Trophoblast cell (in vitro differentiated cells and primary cell): ENCODE measurements around the gene EPB41L4A.
A peak's percentile ranks its signal among the peaks of the same experiment; 100 is the strongest.

Experiments
- DNase-seq, 2 donors: peaks; one replicate each; pipeline ENCODE4 v3.0.0-alpha.2; 2016
- H2AFZ ChIP-seq: 2 replicates; pipeline ENCODE4 v1.6.1; 2013; ENCODE audit warnings: low read length, moderate library complexity, mild to moderate bottlenecking; ENCODE audit not compliant: insufficient read depth, poor library complexity
- H2AK5ac ChIP-seq: 2 replicates; pipeline ENCODE4 v1.6.1; 2013; ENCODE audit warnings: mild to moderate bottlenecking, low read length
- H2BK120ac ChIP-seq: 2 replicates; pipeline ENCODE4 v1.6.1; 2013; ENCODE audit warnings: low read length, mild to moderate bottlenecking, moderate library complexity; ENCODE audit not compliant: insufficient read depth, poor library complexity
- H2BK12ac ChIP-seq: 2 replicates; pipeline ENCODE4 v1.6.1; 2013; ENCODE audit warnings: mild to moderate bottlenecking, low read length, moderate library complexity
- H2BK5ac ChIP-seq: 2 replicates; pipeline ENCODE4 v1.6.1; 2013; ENCODE audit warnings: low read length, low read depth, moderate library complexity, mild to moderate bottlenecking; ENCODE audit not compliant: poor library complexity
- H3K14ac ChIP-seq: 2 replicates; pipeline ENCODE4 v1.6.1; 2013; ENCODE audit warnings: mild to moderate bottlenecking, low read length
- H3K18ac ChIP-seq: 2 replicates; pipeline ENCODE4 v1.6.1; 2013; ENCODE audit warnings: mild to moderate bottlenecking, low read length
- H3K23ac ChIP-seq: 2 replicates; pipeline ENCODE4 v1.6.1; 2013; ENCODE audit warnings: low read length
- H3K27ac ChIP-seq: 2 replicates; pipeline ENCODE4 v1.5.1; 2013; ENCODE audit warnings: low read depth, mild to moderate bottlenecking, inconsistent platforms, low read length, moderate library complexity
- H3K27me3 ChIP-seq: 2 replicates; pipeline ENCODE4 v1.6.1; 2013; ENCODE audit warnings: inconsistent platforms, mild to moderate bottlenecking, low read length, moderate library complexity; ENCODE audit not compliant: insufficient read depth
- H3K36me3 ChIP-seq, 2 experiments: 1 replicate in 1 of 2; 2 replicates in 1 of 2; pipeline ENCODE4 v1.6.1; 2013; ENCODE audit warnings: low read length in 2 of 2, mild to moderate bottlenecking in 2 of 2, moderate library complexity in 1 of 2; ENCODE audit not compliant: insufficient read depth in 2 of 2, control insufficient read depth in 1 of 2
- H3K4ac ChIP-seq: 2 replicates; pipeline ENCODE4 v1.6.1; 2013; ENCODE audit warnings: low read depth, mild to moderate bottlenecking, low read length, moderate library complexity
- H3K4me1 ChIP-seq, 2 experiments: 1 replicate in 1 of 2; 2 replicates in 1 of 2; pipeline ENCODE4 v1.6.1; 2013; ENCODE audit warnings: low read length in 2 of 2, mild to moderate bottlenecking in 2 of 2, moderate library complexity in 1 of 2; ENCODE audit not compliant: insufficient read depth in 2 of 2, control insufficient read depth in 1 of 2
- H3K4me2 ChIP-seq: 2 replicates; pipeline ENCODE4 v1.6.1; 2013; ENCODE audit warnings: inconsistent platforms, mild to moderate bottlenecking, low read length, moderate library complexity
- H3K4me3 ChIP-seq: 2 replicates; pipeline ENCODE4 v1.5.1; 2013; ENCODE audit warnings: mild to moderate bottlenecking, low read depth, low read length, inconsistent platforms
- H3K79me1 ChIP-seq: one replicate; pipeline ENCODE4 v1.6.1; 2013; ENCODE audit warnings: low read length
- H3K79me2 ChIP-seq: 2 replicates; pipeline ENCODE4 v1.6.1; 2013; ENCODE audit warnings: low read length, mild to moderate bottlenecking; ENCODE audit not compliant: control insufficient read depth, insufficient read depth, poor library complexity
- H3K9ac ChIP-seq: 2 replicates; pipeline ENCODE4 v1.6.1; 2013; ENCODE audit warnings: mild to moderate bottlenecking, low read length
- H3K9me3 ChIP-seq: 2 replicates; pipeline ENCODE4 v1.6.1; 2013; ENCODE audit warnings: low read depth, mild to moderate bottlenecking, control low read depth, inconsistent platforms, low read length; ENCODE audit not compliant: insufficient read depth
- H4K12ac ChIP-seq: 2 replicates; pipeline ENCODE4 v1.6.1; 2013; ENCODE audit warnings: low read depth, mild to moderate bottlenecking, low read length, moderate library complexity
- H4K8ac ChIP-seq: 2 replicates; pipeline ENCODE4 v1.6.1; 2013; ENCODE audit warnings: low read depth, mild to moderate bottlenecking, low read length, moderate library complexity
- H4K91ac ChIP-seq: one replicate; pipeline ENCODE4 v1.6.1; 2013; ENCODE audit warnings: low read depth, mild to moderate bottlenecking, low read length, moderate library complexity
- WGBS: extraction: QIAGEN DNeasy Blood & Tissue Kit; methylation state at CpG from one replicate; pipeline ENCODE4 v1.1.7; 2013; ENCODE audit warnings: missing lambda C conversion rate; ENCODE audit not compliant: insufficient read length, insufficient coverage; ENCODE audit errors: extremely low coverage; 5-methylcytosine and 5-hydroxymethylcytosine counted together

Gene EPB41L4A

DNA sequence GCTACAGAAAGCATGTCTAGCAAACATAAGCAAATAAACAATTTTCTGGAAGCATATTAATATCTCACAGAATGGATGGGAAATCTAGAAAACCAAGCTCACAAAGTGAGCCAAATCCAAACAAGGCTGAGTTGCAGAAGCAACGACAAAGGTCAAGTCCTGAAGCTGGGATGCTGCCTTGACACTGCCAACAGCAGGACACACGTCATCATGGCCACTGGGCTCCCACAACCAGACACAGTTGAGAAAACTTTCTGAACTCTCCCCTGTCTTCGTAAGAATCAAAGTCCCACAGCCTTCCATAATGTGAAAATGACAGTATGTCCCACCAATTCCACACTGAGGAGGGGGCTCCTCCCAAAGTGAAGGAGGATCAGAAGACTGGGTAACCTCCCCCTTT is 37.6 kb downstream of the EPB41L4A start:
- Histone ChIP-seq H3K4me2 (no peak overlapping the region), H2BK120ac (no peak overlapping the region), H4K91ac (no peak overlapping the region), H3K27me3 (no peaks in the 10 kb centered on the region), H3K9ac (no peak overlapping the region), H3K27ac (no peak overlapping the region), H3K9me3 (no peaks in the 10 kb centered on the region), H3K79me2 (no peaks in the 10 kb centered on the region), H4K8ac (no peak overlapping the region), H3K4me3 (no peak overlapping the region), H4K12ac (no peak overlapping the region), H2BK12ac (no peak overlapping the region), H3K18ac (no peak overlapping the region), H2AFZ (no peak overlapping the region), H2BK5ac (no peak overlapping the region), H3K4me1 (no peaks in the 10 kb centered on the region), H2AK5ac (no peak overlapping the region), H3K79me1 (no peaks in the 10 kb centered on the region), H3K36me3 (no peaks in the 10 kb centered on the region), H3K14ac (no peak overlapping the region), H3K4ac (no peak overlapping the region), H3K23ac (no peak overlapping the region)
- no peak for DNase-seq
- WGBS = no CpG with 5 or more reads among the region's 3 CpGs

DNA sequence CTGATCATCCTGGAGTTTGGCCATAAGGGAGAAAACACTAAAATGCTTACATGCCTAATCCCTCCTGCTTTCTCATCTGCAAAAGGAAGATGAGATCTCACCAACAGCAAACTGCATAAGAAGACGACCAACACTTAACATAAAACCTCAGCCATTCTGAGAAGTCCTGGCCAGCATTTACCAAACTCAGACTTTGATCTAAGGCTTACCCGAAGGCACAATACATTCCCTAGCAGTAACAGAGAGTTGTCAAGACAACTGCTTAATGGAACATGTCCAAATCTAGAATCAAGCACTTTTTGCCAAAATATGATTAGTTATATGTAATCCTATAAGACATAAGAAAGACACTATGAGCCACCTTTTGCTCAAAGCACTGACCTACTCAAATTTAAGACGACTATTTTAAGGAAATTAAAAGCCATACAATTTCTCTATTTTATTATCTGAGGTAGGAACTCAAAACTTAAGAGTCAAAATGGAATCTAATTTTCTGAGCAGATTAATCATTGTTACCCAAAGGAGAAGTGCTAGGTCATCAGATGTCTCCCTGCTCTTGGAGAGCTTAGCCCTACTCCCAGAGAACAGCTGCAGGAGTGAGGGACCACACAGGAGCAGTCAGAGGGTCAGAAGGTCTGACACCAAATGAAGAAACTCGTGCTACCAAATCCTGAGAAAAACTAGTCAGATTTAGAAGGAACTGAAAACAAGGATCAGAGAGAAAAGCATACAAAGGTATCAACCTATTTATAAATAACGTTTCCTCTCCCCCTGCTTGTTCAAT is 39.3 kb downstream of the EPB41L4A start:
- DNase-seq = no peak
- no peak overlapping the region for H3K14ac ChIP-seq
- no peak overlapping the region for H2AK5ac ChIP-seq
- no peaks in the 10 kb centered on the region for H3K79me1 ChIP-seq
- H2BK12ac ChIP-seq = no peak overlapping the region
- no peaks in the 10 kb centered on the region for H3K9me3 ChIP-seq
- H4K91ac ChIP-seq = no peak overlapping the region
- H2BK120ac ChIP-seq = no peak overlapping the region
- no peak overlapping the region for H4K8ac ChIP-seq
- no peak overlapping the region for H3K4me2 ChIP-seq
- no peaks in the 10 kb centered on the region for H3K79me2 ChIP-seq
- no peak overlapping the region for H3K23ac ChIP-seq
- H3K4ac ChIP-seq = no peak overlapping the region
- H4K12ac ChIP-seq = no peak overlapping the region
- no peak overlapping the region for H2AFZ ChIP-seq
- no peak overlapping the region for H3K27ac ChIP-seq
- no peak overlapping the region for H3K4me3 ChIP-seq
- H3K27me3 ChIP-seq = no peaks in the 10 kb centered on the region
- H3K9ac ChIP-seq = no peak overlapping the region
- no CpG with 5 or more reads among the region's 5 CpGs for WGBS
- no peak overlapping the region for H3K18ac ChIP-seq
- H3K36me3 ChIP-seq = no peaks in the 10 kb centered on the region
- peaks cover 0 to 4% of the 10 kb centered on the region in 2 experiments for H3K4me1 ChIP-seq
- no peak overlapping the region for H2BK5ac ChIP-seq

DNA sequence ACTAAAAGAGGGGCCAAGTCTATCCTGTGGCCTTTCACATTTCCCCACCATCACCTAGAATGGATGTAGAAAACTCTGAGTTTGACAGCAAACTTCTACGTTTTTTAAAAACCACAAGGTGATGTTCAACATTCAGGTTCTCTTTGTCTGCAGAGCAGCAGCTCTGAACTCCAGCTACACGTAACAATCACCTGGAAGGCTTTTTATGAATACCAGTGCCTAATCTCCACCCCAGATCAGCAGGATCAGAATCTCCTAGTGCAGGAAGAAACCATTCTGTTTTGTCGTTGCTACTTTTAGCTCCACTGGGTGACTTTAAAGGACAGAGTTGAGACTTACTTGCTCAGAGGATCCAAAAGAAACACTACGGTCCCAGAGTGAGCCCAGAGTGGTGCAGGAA is 44.3 kb downstream of the EPB41L4A start:
- no peaks in the 10 kb centered on the region for H3K79me2 ChIP-seq
- no peak overlapping the region for H3K4me2 ChIP-seq

DNA sequence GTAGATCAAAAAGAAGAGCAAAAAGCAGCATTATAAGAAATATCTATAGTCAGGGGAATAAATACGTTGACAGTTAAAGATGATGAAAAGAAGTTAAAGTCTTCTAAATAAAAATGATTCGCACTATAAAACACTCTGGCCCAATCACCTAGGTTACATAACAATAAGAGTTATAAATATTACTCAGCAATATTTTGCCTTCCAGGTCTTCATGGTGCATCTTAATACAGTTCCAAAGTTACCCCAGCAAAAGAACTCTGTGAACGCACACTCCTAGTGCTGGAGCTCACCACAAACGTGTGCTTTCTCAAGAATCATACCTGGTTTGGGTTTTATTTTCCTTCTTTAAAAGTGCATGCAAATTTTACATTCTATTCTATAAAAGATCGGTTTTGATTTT is 44.7 kb downstream of the EPB41L4A start:
- H3K36me3 ChIP-seq = no peaks in the 10 kb centered on the region
- H3K9me3 ChIP-seq = no peaks in the 10 kb centered on the region
- H4K12ac ChIP-seq = no peak overlapping the region
- no peak overlapping the region for H3K9ac ChIP-seq
- H3K4me1 ChIP-seq = peaks cover 0 to 4% of the 10 kb centered on the region in 2 experiments
- no peak overlapping the region for H3K4me3 ChIP-seq
- no peak overlapping the region for H4K8ac ChIP-seq
- no peak overlapping the region for H4K91ac ChIP-seq
- H2AK5ac ChIP-seq = no peak overlapping the region
- no peak for DNase-seq
- H3K23ac ChIP-seq = no peak overlapping the region
- H3K27ac ChIP-seq = no peak overlapping the region
- no CpG with 5 or more reads among the region's 5 CpGs for WGBS
- H3K18ac ChIP-seq = no peak overlapping the region
- H3K4ac ChIP-seq = no peak overlapping the region
- H3K14ac ChIP-seq = no peak overlapping the region
- H3K79me2 ChIP-seq = no peaks in the 10 kb centered on the region
- no peaks in the 10 kb centered on the region for H3K79me1 ChIP-seq
- no peak overlapping the region for H2BK5ac ChIP-seq
- no peak overlapping the region for H2AFZ ChIP-seq
- no peak overlapping the region for H2BK12ac ChIP-seq
- no peaks in the 10 kb centered on the region for H3K27me3 ChIP-seq
- H2BK120ac ChIP-seq = no peak overlapping the region
- H3K4me2 ChIP-seq = no peak overlapping the region

More for the DNA sequence above, 44.3 kb downstream of the EPB41L4A start:
- Histone ChIP-seq H3K14ac (no peak overlapping the region), H3K9me3 (no peaks in the 10 kb centered on the region), H2AFZ (no peak overlapping the region), H4K91ac (no peak overlapping the region), H3K27me3 (no peaks in the 10 kb centered on the region), H3K18ac (no peak overlapping the region), H2BK12ac (no peak overlapping the region), H3K79me1 (no peaks in the 10 kb centered on the region), H3K4me3 (no peak overlapping the region), H2BK5ac (no peak overlapping the region), H4K12ac (no peak overlapping the region), H3K4ac (no peak overlapping the region), H2AK5ac (no peak overlapping the region), H4K8ac (no peak overlapping the region), H3K23ac (no peak overlapping the region), H3K27ac (no peak overlapping the region), H2BK120ac (no peak overlapping the region), H3K9ac (no peak overlapping the region), H3K4me1 (peaks cover 0 to 4% of the 10 kb centered on the region in 2 experiments), H3K36me3 (no peaks in the 10 kb centered on the region)
- no CpG with 5 or more reads among the region's 4 CpGs for WGBS
- DNase-seq = peak in 1 of 2 donors; percentile 35
